Measurements from ENCODE around the gene NR6A1.
"Not testable (repeated sequence)": the region's sequence is repeated elsewhere in the genome, so short reads cannot be mapped to it uniquely, and the experiment has no call there.

The NR6A1 gene

DNA sequence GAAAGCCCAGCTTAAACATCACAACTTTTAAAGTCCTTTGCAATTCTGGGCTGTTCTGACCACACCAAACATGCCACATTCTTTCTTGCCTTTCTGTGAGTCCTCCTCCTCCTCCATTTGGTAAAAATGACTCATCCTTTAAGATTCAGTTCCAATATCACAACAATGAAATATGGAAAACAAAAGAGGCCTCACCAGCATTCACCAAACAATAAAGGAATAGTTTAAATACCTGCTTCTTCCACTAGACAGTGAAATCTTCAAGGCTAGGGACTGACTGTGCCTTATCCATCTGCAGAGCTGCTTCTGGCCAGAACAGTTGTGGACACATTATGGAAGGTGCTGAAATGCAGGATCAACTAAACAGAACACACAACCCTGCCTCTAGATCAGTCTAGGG lies 36.0 kb downstream of the NR6A1 start:
- Histone ChIP-seq H3K36me3 (ENCODE audit: insufficient read depth, low read length) (no peaks in the 10 kb centered on the region), H3K9me3 (ENCODE audit: insufficient read depth, low read depth, low read length) (no peaks in the 10 kb centered on the region), H2AFZ (ENCODE audit: low read length) (no peak overlapping the region), H3K4me2 (ENCODE audit: low read depth, low read length, poor library complexity, severe bottlenecking) (no peak overlapping the region), H3K4me1 (ENCODE audit: insufficient read depth, low read length, poor library complexity, severe bottlenecking) (peaks cover 9% of the 10 kb centered on the region), H3K79me2 (ENCODE audit: insufficient read depth, low read length) (no peaks in the 10 kb centered on the region; the same call in 1 of the 2 replicates), H3F3A (ENCODE audit: low read depth) (no peaks in the 10 kb centered on the region), H3K4me3 (ENCODE audit: low read length, poor library complexity, severe bottlenecking) (no peak overlapping the region), H3K9ac (ENCODE audit: low read depth, low read length, poor library complexity, severe bottlenecking) (no peak overlapping the region), H4K20me1 (ENCODE audit: insufficient read depth, low read length, poor library complexity, severe bottlenecking) (no peaks in the 10 kb centered on the region), H3K27me3 (ENCODE audit: insufficient read depth, low read length, poor library complexity, severe bottlenecking) (no peaks in the 10 kb centered on the region), H3K9me2 (replicated peaks; ENCODE audit: low read depth, low read length) (no peaks in the 10 kb centered on the region)
- TF ChIP-seq, protein P1, sequence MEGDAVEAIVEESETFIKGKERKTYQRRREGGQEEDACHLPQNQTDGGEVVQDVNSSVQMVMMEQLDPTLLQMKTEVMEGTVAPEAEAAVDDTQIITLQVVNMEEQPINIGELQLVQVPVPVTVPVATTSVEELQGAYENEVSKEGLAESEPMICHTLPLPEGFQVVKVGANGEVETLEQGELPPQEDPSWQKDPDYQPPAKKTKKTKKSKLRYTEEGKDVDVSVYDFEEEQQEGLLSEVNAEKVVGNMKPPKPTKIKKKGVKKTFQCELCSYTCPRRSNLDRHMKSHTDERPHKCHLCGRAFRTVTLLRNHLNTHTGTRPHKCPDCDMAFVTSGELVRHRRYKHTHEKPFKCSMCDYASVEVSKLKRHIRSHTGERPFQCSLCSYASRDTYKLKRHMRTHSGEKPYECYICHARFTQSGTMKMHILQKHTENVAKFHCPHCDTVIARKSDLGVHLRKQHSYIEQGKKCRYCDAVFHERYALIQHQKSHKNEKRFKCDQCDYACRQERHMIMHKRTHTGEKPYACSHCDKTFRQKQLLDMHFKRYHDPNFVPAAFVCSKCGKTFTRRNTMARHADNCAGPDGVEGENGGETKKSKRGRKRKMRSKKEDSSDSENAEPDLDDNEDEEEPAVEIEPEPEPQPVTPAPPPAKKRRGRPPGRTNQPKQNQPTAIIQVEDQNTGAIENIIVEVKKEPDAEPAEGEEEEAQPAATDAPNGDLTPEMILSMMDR (conservative IDR thresholded peaks at IDR 0.05; ENCODE audit: low read length), result no peak
- no peak for TF ChIP-seq EZH2phosphoT487 (IDR thresholded peaks at IDR 0.05; ENCODE audit: borderline replicate concordance)

DNA sequence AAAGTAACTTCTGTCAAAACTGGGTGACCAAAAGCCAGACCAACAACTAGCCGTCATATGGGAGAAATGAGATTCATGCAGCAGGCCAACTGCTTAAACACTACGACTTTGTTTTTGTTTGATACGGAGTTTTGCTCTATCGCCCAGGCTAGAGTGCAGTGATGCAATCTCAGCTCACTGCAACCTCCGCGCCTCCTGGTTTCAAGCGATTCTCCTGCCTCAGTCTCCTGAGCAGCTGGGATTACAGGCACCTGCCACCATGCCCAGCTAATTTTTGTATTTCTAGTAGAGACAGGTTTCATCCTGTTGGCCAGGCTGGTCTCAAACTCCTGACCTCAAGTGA lies 36.4 kb downstream of the NR6A1 start:
- H3K79me2 ChIP-seq (ENCODE audit: insufficient read depth, low read length); H3K4me1 ChIP-seq (ENCODE audit: insufficient read depth, low read length, poor library complexity, severe bottlenecking); H3K4me3 ChIP-seq (ENCODE audit: low read length, poor library complexity, severe bottlenecking); H3F3A ChIP-seq (ENCODE audit: low read depth); H2AFZ ChIP-seq (ENCODE audit: low read length); H3K9ac ChIP-seq (ENCODE audit: low read depth, low read length, poor library complexity, severe bottlenecking); H3K36me3 ChIP-seq (ENCODE audit: insufficient read depth, low read length); H4K20me1 ChIP-seq (ENCODE audit: insufficient read depth, low read length, poor library complexity, severe bottlenecking); H3K4me2 ChIP-seq (ENCODE audit: low read depth, low read length, poor library complexity, severe bottlenecking); H3K9me2 ChIP-seq (replicated peaks; ENCODE audit: low read depth, low read length); H3K9me3 ChIP-seq (ENCODE audit: insufficient read depth, low read depth, low read length); H3K27me3 ChIP-seq (ENCODE audit: insufficient read depth, low read length, poor library complexity, severe bottlenecking): not testable (repeated sequence)

DNA sequence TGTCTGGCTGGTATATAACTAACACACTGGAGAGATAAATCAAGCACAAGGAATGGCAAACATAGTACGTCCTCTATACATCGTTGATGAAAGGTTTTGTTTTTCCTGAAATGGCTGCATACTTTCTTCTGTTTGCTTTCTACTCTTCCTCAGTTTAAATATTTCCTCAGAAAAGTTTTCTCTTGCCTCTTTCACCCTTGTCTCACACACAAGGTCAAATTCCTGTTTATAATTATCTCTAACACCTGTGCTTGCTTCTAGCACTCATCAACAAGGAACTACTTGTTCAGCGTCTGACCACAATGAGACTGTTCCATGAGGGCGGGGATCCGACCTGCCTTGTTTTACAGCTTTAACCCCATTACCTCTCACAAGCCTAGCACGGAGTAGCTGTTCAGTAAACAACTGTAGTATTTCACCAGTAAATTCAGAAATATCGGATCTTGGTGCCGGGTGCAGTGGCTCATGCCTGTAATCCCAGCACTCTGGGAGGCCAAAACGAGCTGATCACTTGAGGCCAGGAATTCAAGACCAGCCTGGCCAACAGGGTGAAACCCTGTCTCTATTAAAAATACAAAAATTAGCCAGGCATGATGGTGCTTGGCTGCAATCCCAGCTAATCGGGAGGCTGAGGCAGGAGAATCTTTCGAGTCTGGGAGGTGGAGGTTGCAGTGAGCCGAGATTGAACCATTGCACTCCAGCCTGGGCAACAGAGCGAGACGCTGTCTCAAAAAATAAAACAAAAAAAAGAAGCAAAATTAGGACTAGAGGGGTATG lies 37.0 kb downstream of the NR6A1 start:
- no peak overlapping the region for H3K4me3 ChIP-seq (ENCODE audit: low read length, poor library complexity, severe bottlenecking)
- H3K9me2 ChIP-seq (replicated peaks; ENCODE audit: low read depth, low read length), result no peaks in the 10 kb centered on the region
- no peaks in the 10 kb centered on the region; the same call in 1 of the 2 replicates for H3K79me2 ChIP-seq (ENCODE audit: insufficient read depth, low read length)
- no peak overlapping the region for H3K4me2 ChIP-seq (ENCODE audit: low read depth, low read length, poor library complexity, severe bottlenecking)
- no peaks in the 10 kb centered on the region for H3K9me3 ChIP-seq (ENCODE audit: insufficient read depth, low read depth, low read length)
- H3F3A ChIP-seq (ENCODE audit: low read depth), result no peaks in the 10 kb centered on the region
- H3K27me3 ChIP-seq (ENCODE audit: insufficient read depth, low read length, poor library complexity, severe bottlenecking), result no peaks in the 10 kb centered on the region
- H4K20me1 ChIP-seq (ENCODE audit: insufficient read depth, low read length, poor library complexity, severe bottlenecking), result no peaks in the 10 kb centered on the region
- peaks cover 9% of the 10 kb centered on the region for H3K4me1 ChIP-seq (ENCODE audit: insufficient read depth, low read length, poor library complexity, severe bottlenecking)
- H3K36me3 ChIP-seq (ENCODE audit: insufficient read depth, low read length), result no peaks in the 10 kb centered on the region
- no peak overlapping the region for H3K9ac ChIP-seq (ENCODE audit: low read depth, low read length, poor library complexity, severe bottlenecking)
- H2AFZ ChIP-seq (ENCODE audit: low read length), result no peak overlapping the region
- TF ChIP-seq, protein P1 (conservative IDR thresholded peaks at IDR 0.05; ENCODE audit: low read length), result no peak
- no peak for TF ChIP-seq EZH2phosphoT487 (IDR thresholded peaks at IDR 0.05; ENCODE audit: borderline replicate concordance)

DNA sequence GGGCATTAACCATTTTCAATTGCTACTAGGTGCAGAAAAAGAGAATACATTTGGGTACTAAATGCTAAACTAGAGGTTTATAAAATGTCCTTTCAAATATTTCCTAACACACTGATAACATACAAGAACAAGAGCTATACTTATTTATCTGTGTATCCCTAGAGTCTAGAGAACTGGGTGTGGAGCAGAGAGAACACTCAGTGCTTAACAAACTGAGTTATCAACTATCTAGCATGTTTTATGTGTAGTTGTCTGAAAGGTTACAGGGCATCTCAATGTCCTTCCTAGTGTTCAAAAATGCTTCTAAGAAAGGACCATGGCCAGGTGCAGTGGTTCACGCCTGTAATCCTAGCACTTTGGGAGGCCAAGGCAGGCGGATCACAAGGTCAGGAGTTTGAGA lies 40.3 kb downstream of the NR6A1 start:
- Histone ChIP-seq H3K4me2 (ENCODE audit: low read depth, low read length, poor library complexity, severe bottlenecking) (no peak overlapping the region), H3K36me3 (ENCODE audit: insufficient read depth, low read length) (no peaks in the 10 kb centered on the region), H2AFZ (ENCODE audit: low read length) (no peak overlapping the region), H3K9me2 (replicated peaks; ENCODE audit: low read depth, low read length) (no peaks in the 10 kb centered on the region), H3K4me1 (ENCODE audit: insufficient read depth, low read length, poor library complexity, severe bottlenecking) (no peaks in the 10 kb centered on the region), H3K4me3 (ENCODE audit: low read length, poor library complexity, severe bottlenecking) (no peak overlapping the region), H3F3A (ENCODE audit: low read depth) (no peaks in the 10 kb centered on the region), H3K79me2 (ENCODE audit: insufficient read depth, low read length) (no peaks in the 10 kb centered on the region), H3K27me3 (ENCODE audit: insufficient read depth, low read length, poor library complexity, severe bottlenecking) (no peaks in the 10 kb centered on the region), H3K9ac (ENCODE audit: low read depth, low read length, poor library complexity, severe bottlenecking) (no peak overlapping the region), H4K20me1 (ENCODE audit: insufficient read depth, low read length, poor library complexity, severe bottlenecking) (no peaks in the 10 kb centered on the region), H3K9me3 (ENCODE audit: insufficient read depth, low read depth, low read length) (no peaks in the 10 kb centered on the region)
- TF ChIP-seq, protein P1 (conservative IDR thresholded peaks at IDR 0.05; ENCODE audit: low read length), result no peak
- no peak for TF ChIP-seq EZH2phosphoT487 (IDR thresholded peaks at IDR 0.05; ENCODE audit: borderline replicate concordance)

All from Loucy (cell line).